ENCODE results near the gene OARD1. TPM values are rescaled to one million over a fixed set of nuclear protein-coding genes. Genes with fewer than 3 reads are reported as not detected.

Gene OARD1
- total RNA-seq, 4 donors from 2014 or later, result 23.6 to 31.7 (median 25.4) TPM

GRCh38 chr6:41047306-41047705 is 24.9 kb downstream of the OARD1 start:
- H3K4me3 ChIP-seq (replicated peaks in 1 of 3), result no peak overlapping the region
- H3K27me3 ChIP-seq, result no peaks in the 10 kb centered on the region
- WGBS, 2 donors, result 95 to 97% methylated on average over 2 of the region's 2 CpGs
- H3K4me1 ChIP-seq, result no peaks in the 10 kb centered on the region
- no peak for DNase-seq
- intact Hi-C loops (cut with DNase I), result no loop called here
- TF ChIP-seq CTCF (IDR thresholded peaks at IDR 0.05), result no peak
- TF ChIP-seq POLR2A (IDR thresholded peaks at IDR 0.05), result no peak
- H3K36me3 ChIP-seq, result no peaks in the 10 kb centered on the region
- H3K9me3 ChIP-seq, result no peaks in the 10 kb centered on the region
- H3K27ac ChIP-seq, result no peak overlapping the region

GRCh38 chr6:41046084-41046483 is 26.1 kb downstream of the OARD1 start:
- DNase-seq, result no peak
- H3K4me3 ChIP-seq (replicated peaks in 1 of 3), result no peak overlapping the region
- H3K27me3 ChIP-seq, result no peaks in the 10 kb centered on the region
- H3K9me3 ChIP-seq, result no peaks in the 10 kb centered on the region
- TF ChIP-seq CTCF (IDR thresholded peaks at IDR 0.05), result no peak
- WGBS, 2 donors, result 100% methylated on average over 1 of the region's 1 CpG
- H3K27ac ChIP-seq, result no peak overlapping the region
- H3K36me3 ChIP-seq, result no peaks in the 10 kb centered on the region
- intact Hi-C loops (cut with DNase I), result no loop called here
- no peaks in the 10 kb centered on the region for H3K4me1 ChIP-seq

GRCh38 chr6:41045664-41046063 is 26.5 kb downstream of the OARD1 start:
- Histone ChIP-seq H3K27ac (no peak overlapping the region), H3K27me3 (no peaks in the 10 kb centered on the region), H3K9me3 (no peaks in the 10 kb centered on the region), H3K4me3 (replicated peaks in 1 of 3) (no peak overlapping the region), H3K4me1 (no peaks in the 10 kb centered on the region), H3K36me3 (no peaks in the 10 kb centered on the region)
- no peak for TF ChIP-seq CTCF (IDR thresholded peaks at IDR 0.05)
- TF ChIP-seq POLR2A (IDR thresholded peaks at IDR 0.05), result no peak
- intact Hi-C loops (cut with DNase I), result no loop called here
- WGBS, 2 donors, result 64 to 74% methylated on average over 5 of the region's 5 CpGs
- DNase-seq, result no peak

- Histone ChIP-seq H3K27ac (no peak overlapping the region), H3K4me3 (replicated peaks in 1 of 3) (no peak overlapping the region), H3K36me3 (no peaks in the 10 kb centered on the region), H3K4me1 (peaks cover 5 to 14% of the 10 kb centered on the region in 2 donors), H3K27me3 (no peaks in the 10 kb centered on the region), H3K9me3 (no peaks in the 10 kb centered on the region)
- TF ChIP-seq CTCF (IDR thresholded peaks at IDR 0.05) (no peak), POLR2A (IDR thresholded peaks at IDR 0.05) (no peak)
- no peak for DNase-seq
- intact Hi-C loops (cut with DNase I), result no loop called here
- WGBS, 2 donors, result 96 to 99% methylated on average over 3 of the region's 3 CpGs
Observed at GRCh38 chr6:41043151-41043550, 29.0 kb downstream of the OARD1 start.

- DNase-seq, result no peak
- TF ChIP-seq CTCF (IDR thresholded peaks at IDR 0.05) (no peak), POLR2A (IDR thresholded peaks at IDR 0.05) (no peak)
- H3K36me3 ChIP-seq, result no peaks in the 10 kb centered on the region
- intact Hi-C loops (cut with DNase I), result no loop called here
- H3K4me3 ChIP-seq (replicated peaks in 1 of 3), result no peak within 1 kb of the TSS
- H3K9me3 ChIP-seq, result no peaks in the 10 kb centered on the region
- H3K4me1 ChIP-seq, result peaks cover 5 to 14% of the 10 kb centered on the region in 2 donors
- no peak within 1 kb of the TSS for H3K27ac ChIP-seq
- H3K27me3 ChIP-seq, result no peaks in the 10 kb centered on the region
- WGBS, 2 donors, result 94 to 96% methylated on average over 10 of the region's 10 CpGs
Observed at GRCh38 chr6:41042226-41043055, 29.7 kb downstream of the OARD1 start, which contains the start of gene TSPO2. Gene TSPO2 (plus strand): TSS chr6:41042467. CDS start chr6:41042986, 519 bp downstream.
